ENCODE results near the gene INHBC. TPM values are rescaled to one million over a fixed set of nuclear protein-coding genes. Genes with fewer than 3 reads are reported as not detected.

Gene INHBC
- total RNA-seq, 1 donor from 2014 or later: not detected

DNA sequence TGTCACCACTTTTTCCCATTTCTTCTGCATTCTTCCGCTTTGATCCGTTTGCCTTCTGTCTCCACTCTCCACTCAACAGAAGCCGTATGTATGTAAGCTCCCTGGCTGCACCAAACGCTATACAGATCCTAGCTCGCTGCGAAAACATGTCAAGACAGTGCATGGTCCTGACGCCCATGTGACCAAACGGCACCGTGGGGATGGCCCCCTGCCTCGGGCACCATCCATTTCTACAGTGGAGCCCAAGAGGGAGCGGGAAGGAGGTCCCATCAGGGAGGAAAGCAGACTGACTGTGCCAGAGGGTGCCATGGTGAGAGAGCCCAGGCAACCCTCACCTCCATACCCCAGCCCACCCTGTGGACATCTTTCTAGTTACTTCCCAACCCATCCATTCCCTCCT is 33.3 kb downstream of the INHBC start:
- intact Hi-C loops (cut with micrococcal nuclease): no loop called here
- Histone ChIP-seq H3K9me3 (replicated peaks) (no peaks in the 10 kb centered on the region), H3K4me1 (no peaks in the 10 kb centered on the region), H3K4me3 (no peak overlapping the region), H3K27me3 (ENCODE audit: low read depth) (peaks cover 72% of the 10 kb centered on the region), H3K27ac (replicated peaks) (no peak overlapping the region), H3K36me3 (no peaks in the 10 kb centered on the region)
- no peak for TF ChIP-seq CTCF (IDR thresholded peaks at IDR 0.05; ENCODE audit: borderline replicate concordance)
- DNase-seq: no peak

DNA sequence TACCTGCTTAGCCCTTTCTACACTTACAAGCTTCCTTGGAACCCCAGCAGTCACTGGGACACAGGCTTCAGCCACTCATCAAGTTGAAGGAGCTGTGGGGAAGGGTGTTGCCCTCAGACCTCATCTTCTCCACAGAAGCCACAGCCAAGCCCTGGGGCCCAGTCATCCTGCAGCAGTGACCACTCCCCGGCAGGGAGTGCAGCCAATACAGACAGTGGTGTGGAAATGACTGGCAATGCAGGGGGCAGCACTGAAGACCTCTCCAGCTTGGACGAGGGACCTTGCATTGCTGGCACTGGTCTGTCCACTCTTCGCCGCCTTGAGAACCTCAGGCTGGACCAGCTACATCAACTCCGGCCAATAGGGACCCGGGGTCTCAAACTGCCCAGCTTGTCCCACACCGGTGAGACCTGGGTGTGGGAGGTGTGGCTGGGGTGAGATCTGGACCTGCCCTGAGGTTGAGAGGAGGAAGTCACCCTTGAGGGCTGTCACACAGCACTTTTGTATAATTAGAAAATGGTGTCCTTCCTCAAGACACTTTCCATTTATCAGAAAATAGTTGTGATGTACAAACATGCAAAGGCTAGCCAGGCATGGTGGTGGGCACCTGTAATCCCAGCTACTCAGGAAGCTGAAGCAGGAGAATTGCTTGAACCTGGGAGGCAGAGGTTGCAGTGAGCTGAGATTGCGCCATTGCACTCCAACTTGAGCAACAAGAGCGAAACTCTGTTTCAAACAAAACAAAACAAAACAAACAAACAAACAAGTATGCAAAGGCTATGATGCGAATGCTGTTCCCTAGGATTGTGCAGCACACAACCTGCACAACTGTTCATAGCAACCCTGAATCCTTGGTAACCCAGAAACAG is 34.9 kb downstream of the INHBC start:
- DNase-seq: no peak
- intact Hi-C loops (cut with micrococcal nuclease): no loop called here
- H3K27ac ChIP-seq (replicated peaks): no peak overlapping the region
- H3K9me3 ChIP-seq (replicated peaks): no peaks in the 10 kb centered on the region
- H3K27me3 ChIP-seq (ENCODE audit: low read depth): peaks cover 85% of the 10 kb centered on the region
- H3K4me1 ChIP-seq: peaks cover 1% of the 10 kb centered on the region
- TF ChIP-seq CTCF (IDR thresholded peaks at IDR 0.05; ENCODE audit: borderline replicate concordance): no peak
- H3K36me3 ChIP-seq: no peaks in the 10 kb centered on the region
- no peak overlapping the region for H3K4me3 ChIP-seq

- Histone ChIP-seq H3K27ac (replicated peaks) (no peak overlapping the region), H3K27me3 (ENCODE audit: low read depth) (peaks cover 92% of the 10 kb centered on the region), H3K4me3 (no peak overlapping the region), H3K4me1 (peaks cover 10% of the 10 kb centered on the region), H3K36me3 (no peaks in the 10 kb centered on the region), H3K9me3 (replicated peaks) (no peaks in the 10 kb centered on the region)
- intact Hi-C loops (cut with micrococcal nuclease): no loop called here
- no peak for TF ChIP-seq CTCF (IDR thresholded peaks at IDR 0.05; ENCODE audit: borderline replicate concordance)
- DNase-seq: no peak
Observed at GRCh38 chr12:57470286-57470969, 35.8 kb downstream of the INHBC start.

DNA sequence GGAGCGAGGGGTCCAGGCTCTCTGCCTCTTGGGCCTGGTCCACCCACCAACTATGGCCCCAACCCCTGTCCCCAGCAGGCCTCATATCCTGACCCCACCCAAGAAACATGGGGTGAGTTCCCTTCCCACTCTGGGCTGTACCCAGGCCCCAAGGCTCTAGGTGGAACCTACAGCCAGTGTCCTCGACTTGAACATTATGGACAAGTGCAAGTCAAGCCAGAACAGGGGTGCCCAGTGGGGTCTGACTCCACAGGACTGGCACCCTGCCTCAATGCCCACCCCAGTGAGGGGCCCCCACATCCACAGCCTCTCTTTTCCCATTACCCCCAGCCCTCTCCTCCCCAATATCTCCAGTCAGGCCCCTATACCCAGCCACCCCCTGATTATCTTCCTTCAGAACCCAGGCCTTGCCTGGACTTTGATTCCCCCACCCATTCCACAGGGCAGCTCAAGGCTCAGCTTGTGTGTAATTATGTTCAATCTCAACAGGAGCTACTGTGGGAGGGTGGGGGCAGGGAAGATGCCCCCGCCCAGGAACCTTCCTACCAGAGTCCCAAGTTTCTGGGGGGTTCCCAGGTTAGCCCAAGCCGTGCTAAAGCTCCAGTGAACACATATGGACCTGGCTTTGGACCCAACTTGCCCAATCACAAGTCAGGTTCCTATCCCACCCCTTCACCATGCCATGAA is 36.5 kb downstream of the INHBC start:
- TF ChIP-seq CTCF (IDR thresholded peaks at IDR 0.05; ENCODE audit: borderline replicate concordance): no peak
- Histone ChIP-seq H3K9me3 (replicated peaks) (no peaks in the 10 kb centered on the region), H3K4me3 (no peak overlapping the region), H3K36me3 (no peaks in the 10 kb centered on the region), H3K27me3 (ENCODE audit: low read depth) (peaks cover 94% of the 10 kb centered on the region), H3K27ac (replicated peaks) (no peak overlapping the region), H3K4me1 (peaks cover 17% of the 10 kb centered on the region)
- intact Hi-C loops (cut with micrococcal nuclease): no loop called here
- no peak for DNase-seq

- no peak for TF ChIP-seq CTCF (IDR thresholded peaks at IDR 0.05; ENCODE audit: borderline replicate concordance)
- no peak overlapping the region for H3K4me3 ChIP-seq
- H3K27me3 ChIP-seq (ENCODE audit: low read depth): peaks cover 99% of the 10 kb centered on the region
Observed at GRCh38 chr12:57471661-57472060, 37.1 kb downstream of the INHBC start.

More at GRCh38 chr12:57471661-57472060, 37.1 kb downstream of the INHBC start:
- intact Hi-C loops (cut with micrococcal nuclease): no loop called here
- Histone ChIP-seq H3K9me3 (replicated peaks) (no peaks in the 10 kb centered on the region), H3K27ac (replicated peaks) (no peak overlapping the region), H3K4me1 (peaks cover 20% of the 10 kb centered on the region), H3K36me3 (no peaks in the 10 kb centered on the region)
- no peak for DNase-seq

All from left ventricle myocardium inferior (tissue), 1 donor.